ENCODE data around the gene KDM5C. TPM values are rescaled to one million over a fixed set of nuclear protein-coding genes. Genes with fewer than 3 reads are reported as not detected.

KDM5C gene
- total and polyA plus RNA-seq, 2 of the 8 experiments (the other 6 are each of a cell fraction or from before 2014, with no cell fraction given) = 42.4 to 82.2 TPM

- 52% methylated on average over 2 of the region's 17 CpGs; no CpG with 5 or more reads in 1 of the 2 experiments for WGBS, 2 experiments (ENCODE audit: extremely low coverage in 1 of 2, insufficient coverage in 1 of 2, insufficient read length in 1 of 2, insufficient replicate concordance in 2 of 2, low coverage in 1 of 2, low lambda C conversion rate in 2 of 2, missing lambda C conversion rate in 1 of 2)
- DNase-seq (ENCODE audit: low read depth in 1 of 2, low spot score in 2 of 2) (no peak), FAIRE-seq (no peak)
- TF ChIP-seq RXRA (IDR thresholded peaks at IDR 0.05; ENCODE audit: insufficient read depth, low read depth, low read length) (no peak), CREB1 (IDR thresholded peaks at IDR 0.05) (no peak), KDM1A (IDR thresholded peaks at IDR 0.05; ENCODE audit: borderline replicate concordance, low read length) (no peak), EGR1 (IDR thresholded peaks at IDR 0.05; ENCODE audit: borderline replicate concordance, low read depth, low read length) (no peak), NANOG (IDR thresholded peaks at IDR 0.05; ENCODE audit: insufficient read depth, low read depth, low read length, poor library complexity, severe bottlenecking) (no peak), SIN3A (conservative IDR thresholded peaks at IDR 0.05 in 1 of 2, IDR thresholded peaks at IDR 0.05 in 1 of 2; ENCODE audit: low read depth in 1 of 2, low read length in 2 of 2) (no peak), GABPA (IDR thresholded peaks at IDR 0.05; ENCODE audit: borderline replicate concordance, insufficient read depth, low read length) (no peak), CEBPB (IDR thresholded peaks at IDR 0.05; ENCODE audit: low read depth, low read length) (no peak), ZNF274 (IDR thresholded peaks at IDR 0.05; ENCODE audit: borderline replicate concordance, extremely low read depth, low read length) (no peak)
Observed at GRCh38 chrX:53256446-53257041, 31.5 kb upstream of the KDM5C start.

More at GRCh38 chrX:53256446-53257041, 31.5 kb upstream of the KDM5C start:
- Histone ChIP-seq H4K91ac (replicated peaks; ENCODE audit: insufficient read length, low read length) (no peak overlapping the region), H3K79me1 (ENCODE audit: low read depth, low read length) (no peaks in the 10 kb centered on the region), H3K4me3 (ENCODE audit: extremely low read depth in 1 of 4, insufficient read depth in 2 of 4, low read depth in 3 of 4, low read length in 4 of 4) (peak overlapping the region in 2 of 4 experiments; percentile 5 to 45; a peak in 3 of 8 replicates), H4K8ac (ENCODE audit: extremely low read depth, insufficient read depth, low read length) (peak overlapping the region; percentile 85), H4K20me1 (replicated peaks in 1 of 2; ENCODE audit: control insufficient read depth in 1 of 2, insufficient read depth in 2 of 2, low read length in 2 of 2) (peaks cover 0 to 1% of the 10 kb centered on the region in 2 experiments), H2AFZ (ENCODE audit: low read length) (no peak overlapping the region), H3K27ac (ENCODE audit: low read depth, low read length) (no peak overlapping the region; the same call in 1 of the 2 replicates), H2AK5ac (ENCODE audit: low read depth, low read length) (no peak overlapping the region), H2BK5ac (ENCODE audit: low read depth, low read length) (0 out of 2 replicates have a peak overlapping the region, but pooled peaks have one; percentile 35), H3K4me1 (replicated peaks in 1 of 4; ENCODE audit: control insufficient read depth in 3 of 4, insufficient read depth in 4 of 4, low read length in 3 of 4) (peaks cover 0 to 11% (median 4%) of the 10 kb centered on the region in 4 experiments; a peak in 5 of 7 replicates), H2BK15ac (ENCODE audit: low read length) (no peak overlapping the region), H3K18ac (ENCODE audit: extremely low read depth, low read length) (no peak overlapping the region; the same call in 1 of the 2 replicates), H4K5ac (ENCODE audit: insufficient read length, low read depth, low read length) (no peak overlapping the region), H3K36me3 (ENCODE audit: control insufficient read depth in 2 of 4, insufficient read depth in 4 of 4, low read length in 3 of 4) (no peaks in the 10 kb centered on the region), H3K4me2 (ENCODE audit: insufficient read depth in 1 of 2, low read depth in 2 of 2, low read length in 2 of 2) (peak overlapping the region; percentile 50 to 53; a peak in 3 of 4 replicates), H2BK20ac (ENCODE audit: low read length) (no peak overlapping the region), H2BK120ac (replicated peaks; ENCODE audit: low read depth, low read length) (no peak overlapping the region), H3K27me3 (replicated peaks in 1 of 4; ENCODE audit: control insufficient read depth in 3 of 4, extremely low read depth in 1 of 4, insufficient read depth in 3 of 4, low read length in 3 of 4) (no peaks in the 10 kb centered on the region), H3K9ac (replicated peaks in 1 of 4; ENCODE audit: extremely low read depth in 1 of 4, low read depth in 3 of 4, low read length in 3 of 4) (no peak overlapping the region; a peak in 1 of 7 replicates), H3K56ac (replicated peaks; ENCODE audit: insufficient read length, low read depth, low read length) (no peak overlapping the region), H3K4ac (replicated peaks; ENCODE audit: insufficient read length, low read depth, low read length) (no peak overlapping the region), H3K79me2 (ENCODE audit: control insufficient read depth in 1 of 2, insufficient read depth in 2 of 2, low read length in 2 of 2) (no peaks in the 10 kb centered on the region), H3K23me2 (ENCODE audit: low read depth, low read length) (no peaks in the 10 kb centered on the region), H2BK12ac (ENCODE audit: low read depth, low read length) (no peak overlapping the region), H3K14ac (ENCODE audit: insufficient read length) (no peak overlapping the region), H3K9me3 (ENCODE audit: insufficient read depth in 2 of 2, low read depth in 1 of 2, low read length in 1 of 2) (no peaks in the 10 kb centered on the region), H3K23ac (ENCODE audit: insufficient read length) (no peak overlapping the region)
- ChIA-PET POLR2A (ENCODE audit: partially characterized antibody) (interaction anchor here (1.8 kb wide), 1 partner anchor 31 kb away, joined by 7 read pairs; the partner anchor contains the start of gene KDM5C), CTCF (ENCODE audit: partially characterized antibody) (interaction anchor here (0.6 to 2.5 kb wide), 6 partner anchors 9 to 66 kb away, joined by 3 to 12 read pairs (median 3); no protein-coding TSS in a partner anchor)

Data from H1 (cell line).